Gastrocnemius medialis (tissue), 4 donors: Measurements from ENCODE around the gene JAML. TPM values are rescaled to one million over a fixed set of nuclear protein-coding genes. Genes with fewer than 3 reads are reported as not detected.

Source experiments
- ATAC-seq, 2 donors: fragments of 150-250 bp; one replicate each; pipeline ENCODE4 v1.9.1; 2016
- DNase-seq, 2 donors: peaks; one replicate each; pipeline ENCODE4 v3.0.0-alpha.2; 2019
- H3K27ac ChIP-seq, 4 donors: fragments of 200-600 bp; sonication (generic); 1 replicate in 1 of 4; 2 replicates in 3 of 4; pipeline ENCODE4 v1.5.1; 2016 to 2018; ENCODE audit warnings: mild to moderate bottlenecking in 2 of 4, moderate library complexity in 1 of 4
- H3K27me3 ChIP-seq, 3 donors: fragments of 200-600 bp; sonication (generic) in 2 of 3; 1 replicate in 1 of 3; 2 replicates in 2 of 3; pipeline versions ENCODE4 v1.5.1 to v1.6.0; 2016 to 2019; ENCODE audit warnings: mild to moderate bottlenecking in 1 of 3, moderate library complexity in 1 of 3
- H3K36me3 ChIP-seq, 2 donors: fragments of 200-600 bp; sonication (generic) in 1 of 2; one replicate each; pipeline ENCODE4 v1.5.1; 2017 to 2018
- H3K4me1 ChIP-seq, 2 donors: fragments of 200-600 bp; sonication (generic) in 1 of 2; one replicate each; pipeline ENCODE4 v1.5.1; 2016 to 2017; ENCODE audit warnings: mild to moderate bottlenecking in 2 of 2
- H3K4me3 ChIP-seq, 4 donors: fragments of 200-600 bp; sonication (generic) in 3 of 4; 1 replicate in 1 of 4; 2 replicates in 3 of 4; pipeline ENCODE4 v1.5.1; 2016 to 2019; ENCODE audit warnings: mild to moderate bottlenecking in 2 of 4
- H3K9me3 ChIP-seq, 3 donors: fragments of 200-600 bp; sonication (generic) in 2 of 3; 1 replicate in 1 of 3; 2 replicates in 2 of 3; pipeline ENCODE4 v1.5.1; 2016 to 2019
- POLR2A ChIP-seq, 2 donors: fragments of 450-650 bp; IDR thresholded peaks; one replicate each; pipeline ENCODE4 v1.6.1; 2017; ENCODE audit warnings: antibody characterized with exemption in 2 of 2, mild to moderate bottlenecking in 2 of 2, moderate library complexity in 2 of 2
- in situ Hi-C, 4 donors: fragments of 200-750 bp; cut with MboI; loops; one replicate each; pipeline versions ENCODE4 v1.15.0 to v1.8.0; 2017; ENCODE audit warnings: low sequenced_read_pairs in 4 of 4
- intact Hi-C: fragments of 100-400 bp; cut with DNase I; formaldehyde crosslinking; loops from one replicate; pipeline ENCODE4 v1.15.1; 2023; ENCODE audit warnings: low total_unique reads
- total RNA-seq, 4 donors: library from RNA; depleted of rRNA; stranded (reverse); fragments of >200 nt; gene quantifications; one replicate each; pipeline versions ENCODE4 v1.1.0 to v1.2.3, GENCODE V29; 2016
- TF ChIP-seq, protein P1 (sequence below), 5 experiments: fragments of 450-650 bp in 3 of 5; fragments of 200-600 bp in 2 of 5; sonication (generic) in 2 of 5; IDR thresholded peaks in 4 of 5; conservative IDR thresholded peaks in 1 of 5; 1 replicate in 4 of 5; 2 replicates in 1 of 5; pipeline ENCODE4 v1.5.1; 2016 to 2019; ENCODE audit warnings: antibody characterized with exemption in 5 of 5, mild to moderate bottlenecking in 3 of 5, moderate library complexity in 3 of 5

Gene JAML
- total RNA-seq, 4 donors from 2014 or later: 0.82 to 1.2 (median 0.91) TPM; not detected in 1

DNA sequence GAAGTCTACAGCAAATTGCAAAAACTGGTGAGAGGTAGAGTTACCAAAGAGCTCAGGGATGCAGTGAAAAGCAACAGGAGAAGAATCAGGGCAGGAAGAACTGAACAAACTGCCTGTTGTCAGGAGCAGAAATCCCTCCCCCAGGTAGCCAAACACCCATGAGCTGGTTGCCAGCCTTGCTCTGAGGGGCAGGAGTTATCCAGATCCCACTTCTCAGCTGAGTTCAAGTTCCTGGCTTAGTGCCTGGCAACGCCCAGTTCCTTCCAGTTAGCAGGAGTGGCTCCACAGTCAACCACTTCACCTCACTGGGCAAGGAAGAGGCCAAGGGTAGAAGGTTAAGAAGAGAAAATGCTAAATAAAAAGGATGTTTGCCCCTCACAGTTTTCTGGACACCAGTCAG lies 41.1 kb upstream of the JAML start:
- intact Hi-C loops: no loop called here
- in situ Hi-C loops: no loop called here
- no peaks in the 10 kb centered on the region for H3K36me3 ChIP-seq
- H3K9me3 ChIP-seq: no peaks in the 10 kb centered on the region
- H3K27me3 ChIP-seq: peaks cover 35 to 38% (median 35%) of the 10 kb centered on the region in 3 donors
- no peak for DNase-seq
- no peak for TF ChIP-seq POLR2A (IDR thresholded peaks at IDR 0.05)
- TF ChIP-seq, protein P1, sequence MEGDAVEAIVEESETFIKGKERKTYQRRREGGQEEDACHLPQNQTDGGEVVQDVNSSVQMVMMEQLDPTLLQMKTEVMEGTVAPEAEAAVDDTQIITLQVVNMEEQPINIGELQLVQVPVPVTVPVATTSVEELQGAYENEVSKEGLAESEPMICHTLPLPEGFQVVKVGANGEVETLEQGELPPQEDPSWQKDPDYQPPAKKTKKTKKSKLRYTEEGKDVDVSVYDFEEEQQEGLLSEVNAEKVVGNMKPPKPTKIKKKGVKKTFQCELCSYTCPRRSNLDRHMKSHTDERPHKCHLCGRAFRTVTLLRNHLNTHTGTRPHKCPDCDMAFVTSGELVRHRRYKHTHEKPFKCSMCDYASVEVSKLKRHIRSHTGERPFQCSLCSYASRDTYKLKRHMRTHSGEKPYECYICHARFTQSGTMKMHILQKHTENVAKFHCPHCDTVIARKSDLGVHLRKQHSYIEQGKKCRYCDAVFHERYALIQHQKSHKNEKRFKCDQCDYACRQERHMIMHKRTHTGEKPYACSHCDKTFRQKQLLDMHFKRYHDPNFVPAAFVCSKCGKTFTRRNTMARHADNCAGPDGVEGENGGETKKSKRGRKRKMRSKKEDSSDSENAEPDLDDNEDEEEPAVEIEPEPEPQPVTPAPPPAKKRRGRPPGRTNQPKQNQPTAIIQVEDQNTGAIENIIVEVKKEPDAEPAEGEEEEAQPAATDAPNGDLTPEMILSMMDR (IDR thresholded peaks at IDR 0.05 in 4 of 5, conservative IDR thresholded peaks at IDR 0.05 in 1 of 5): no peak
- no peak overlapping the region for H3K4me3 ChIP-seq
- peak overlapping the region in 1 of 4 donors; percentile 43 for H3K27ac ChIP-seq
- peak in 1 of 2 donors; percentile 36 for ATAC-seq
- peaks cover 0 to 5% of the 10 kb centered on the region in 2 donors for H3K4me1 ChIP-seq

DNA sequence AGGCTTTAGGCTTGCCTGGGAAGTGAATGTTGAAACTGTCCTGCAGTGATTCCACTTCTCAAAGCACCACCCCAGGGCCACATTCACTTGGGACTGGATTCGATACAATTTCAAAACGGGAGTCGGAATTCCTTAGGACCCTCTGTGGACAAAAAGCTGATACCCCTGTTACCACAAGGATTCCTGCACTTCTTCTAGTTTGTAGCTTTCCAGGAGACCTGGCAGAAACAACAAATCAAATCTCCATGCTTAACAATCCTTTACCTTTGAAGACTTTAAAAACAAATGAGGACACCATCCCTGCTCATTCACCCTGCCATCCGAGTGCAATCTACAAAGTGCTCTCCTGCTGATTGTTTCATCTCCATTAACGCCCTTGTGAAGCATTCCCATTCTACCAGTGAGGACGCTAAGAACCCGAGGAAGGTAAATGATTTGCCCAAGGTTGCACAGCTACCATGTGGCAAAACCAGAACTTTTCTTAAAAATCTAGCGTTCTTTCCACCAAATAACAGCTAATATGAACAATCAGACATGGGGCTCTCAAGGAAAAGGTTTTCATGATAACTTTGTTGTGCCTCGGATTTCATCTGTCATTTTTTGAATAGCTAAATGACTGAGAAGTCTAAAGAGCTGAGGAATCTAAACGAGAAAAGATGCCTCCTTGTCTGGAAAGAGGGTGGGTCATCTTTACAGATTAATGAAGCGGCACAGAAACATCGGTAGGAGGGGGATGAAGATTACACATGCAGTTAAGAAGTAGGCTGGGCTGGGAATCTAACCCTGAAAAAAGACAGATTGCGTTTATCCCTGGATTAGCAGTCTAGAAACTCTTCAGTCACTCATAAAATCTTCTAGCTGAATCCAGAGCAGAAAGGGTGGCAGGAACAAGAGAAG lies 40.0 kb upstream of the JAML start:
- peaks cover 30 to 38% (median 35%) of the 10 kb centered on the region in 3 donors for H3K27me3 ChIP-seq
- no peak for ATAC-seq
- H3K4me3 ChIP-seq: peak overlapping the region; percentile 27 to 52 (median 35)
- H3K9me3 ChIP-seq: no peaks in the 10 kb centered on the region
- TF ChIP-seq POLR2A (IDR thresholded peaks at IDR 0.05): no peak
- TF ChIP-seq, protein P1 (IDR thresholded peaks at IDR 0.05 in 4 of 5, conservative IDR thresholded peaks at IDR 0.05 in 1 of 5): no peak
- H3K4me1 ChIP-seq: peaks cover 0 to 5% of the 10 kb centered on the region in 2 donors
- H3K36me3 ChIP-seq: no peaks in the 10 kb centered on the region
- in situ Hi-C loops: no loop called here
- DNase-seq: no peak
- intact Hi-C loops: no loop called here
- H3K27ac ChIP-seq: peak overlapping the region in 1 of 4 donors; percentile 43

DNA sequence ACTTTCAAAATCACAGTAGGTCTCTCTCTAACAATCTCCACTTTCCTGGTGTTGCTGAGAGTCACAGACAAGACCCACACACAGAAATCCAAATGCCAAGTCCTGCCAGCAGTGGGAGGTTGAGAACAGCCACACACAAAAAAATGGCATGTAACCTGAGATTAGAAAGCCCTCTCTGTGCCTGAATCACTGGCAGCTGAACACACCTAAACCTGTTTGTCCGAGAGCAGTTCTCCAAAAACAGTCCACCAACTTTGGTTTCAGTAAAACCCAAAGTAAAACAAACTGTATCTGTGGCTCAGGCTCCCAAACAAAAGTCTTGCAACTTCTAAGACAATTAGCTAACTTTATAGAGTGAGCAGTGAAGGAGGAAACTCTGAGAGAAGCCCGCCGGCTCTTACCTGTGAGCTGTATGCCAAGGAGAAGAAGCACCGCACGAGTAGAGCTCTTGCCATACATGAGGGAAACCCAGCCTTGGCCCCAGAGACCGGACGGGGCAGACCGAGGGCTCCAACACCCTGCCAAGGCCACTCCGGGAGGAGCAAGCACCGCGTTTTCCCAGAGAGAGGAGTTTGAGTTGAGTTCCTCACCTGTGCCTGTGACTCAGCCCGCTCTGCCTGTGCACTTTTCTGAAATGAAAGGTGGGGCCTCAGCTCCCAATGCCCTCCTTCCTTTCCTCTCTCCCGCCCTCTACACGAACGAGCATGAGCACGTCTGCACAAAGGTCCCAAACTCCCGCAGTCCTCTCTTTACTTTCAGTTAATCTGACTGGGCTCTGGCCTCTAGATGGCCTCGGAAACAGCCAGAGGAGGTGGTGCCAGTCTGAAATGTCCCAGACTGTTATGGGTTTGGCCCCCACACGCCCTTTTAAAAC lies 39.1 kb upstream of the JAML start, which contains the start of gene MPZL2:
Gene MPZL2 (minus strand): TSS at position 603 of the 874 bp plus-strand sequence. CDS start 144 bp downstream, at position 459.
- peaks cover 30 to 43% (median 39%) of the 10 kb centered on the region in 3 donors for H3K27me3 ChIP-seq
- peak in 1 of 2 donors; percentile 46 for ATAC-seq
- DNase-seq: no peak

DNA sequence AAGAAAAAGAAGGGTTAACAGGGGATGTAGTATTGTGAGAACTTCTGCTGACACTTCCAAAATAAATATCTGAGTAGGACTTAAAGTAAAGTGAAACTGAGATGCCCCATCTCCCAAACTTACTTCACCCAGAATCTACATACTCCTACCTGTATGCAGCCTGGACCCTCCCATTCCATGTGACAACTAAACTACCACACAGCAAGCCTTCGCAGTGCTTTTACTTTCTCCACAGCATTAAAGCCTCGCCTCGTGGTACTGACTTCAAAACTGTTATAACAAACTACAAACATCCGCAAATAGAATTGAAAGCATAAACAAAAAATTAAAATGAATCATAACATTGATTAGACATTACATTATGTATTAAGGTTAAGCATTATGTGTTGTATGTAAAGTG lies 38.3 kb upstream of the JAML start:
- Histone ChIP-seq H3K36me3 (no peaks in the 10 kb centered on the region), H3K9me3 (no peaks in the 10 kb centered on the region), H3K4me1 (peaks cover 0 to 5% of the 10 kb centered on the region in 2 donors), H3K4me3 (peak overlapping the region in 1 of 4 donors; percentile 52), H3K27ac (no peak overlapping the region), H3K27me3 (peaks cover 30 to 45% (median 39%) of the 10 kb centered on the region in 3 donors)
- in situ Hi-C loops (no loop called here), intact Hi-C loops (no loop called here)
- no peak for TF ChIP-seq POLR2A (IDR thresholded peaks at IDR 0.05)
- TF ChIP-seq, protein P1 (IDR thresholded peaks at IDR 0.05 in 4 of 5, conservative IDR thresholded peaks at IDR 0.05 in 1 of 5): no peak
- ATAC-seq: no peak
- no peak for DNase-seq

More for the DNA sequence above, 39.1 kb upstream of the JAML start, which contains the start of gene MPZL2:
- intact Hi-C loops: no loop called here
- H3K4me3 ChIP-seq: peak within 1 kb of the TSS; percentile 27 to 52 (median 35)
- H3K9me3 ChIP-seq: no peaks in the 10 kb centered on the region
- peak within 1 kb of the TSS in 1 of 4 donors; percentile 43 for H3K27ac ChIP-seq
- TF ChIP-seq, protein P1 (IDR thresholded peaks at IDR 0.05 in 4 of 5, conservative IDR thresholded peaks at IDR 0.05 in 1 of 5): no peak
- no peak for TF ChIP-seq POLR2A (IDR thresholded peaks at IDR 0.05)
- peaks cover 0 to 5% of the 10 kb centered on the region in 2 donors for H3K4me1 ChIP-seq
- H3K36me3 ChIP-seq: no peaks in the 10 kb centered on the region
- in situ Hi-C loops: no loop called here
